ENCODE results near the gene H19.

The H19 gene

DNA sequence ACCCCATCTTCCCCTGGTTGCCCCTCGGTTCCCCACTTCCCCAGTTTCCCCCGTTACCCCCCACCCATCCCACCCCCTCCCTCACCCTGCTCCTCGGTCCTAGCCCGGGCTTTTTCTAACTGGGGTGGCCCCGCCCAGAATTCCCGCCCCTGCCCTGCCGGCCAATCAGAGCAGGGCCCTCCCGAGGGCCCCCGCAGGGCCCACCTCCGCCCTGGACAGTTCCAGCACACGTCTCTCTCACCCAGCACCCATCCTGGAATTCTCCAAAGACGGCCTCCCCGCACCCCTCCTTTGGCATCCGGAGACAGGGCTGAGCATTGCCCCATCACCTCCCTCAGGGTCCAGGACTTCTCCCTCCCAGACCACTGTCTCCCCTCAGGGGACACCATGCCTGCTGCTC lies at the start of gene H19:
H19 (minus strand) TSS at position 88 of the 400 bp plus-strand sequence.
- DNase-seq = no peak

DNA sequence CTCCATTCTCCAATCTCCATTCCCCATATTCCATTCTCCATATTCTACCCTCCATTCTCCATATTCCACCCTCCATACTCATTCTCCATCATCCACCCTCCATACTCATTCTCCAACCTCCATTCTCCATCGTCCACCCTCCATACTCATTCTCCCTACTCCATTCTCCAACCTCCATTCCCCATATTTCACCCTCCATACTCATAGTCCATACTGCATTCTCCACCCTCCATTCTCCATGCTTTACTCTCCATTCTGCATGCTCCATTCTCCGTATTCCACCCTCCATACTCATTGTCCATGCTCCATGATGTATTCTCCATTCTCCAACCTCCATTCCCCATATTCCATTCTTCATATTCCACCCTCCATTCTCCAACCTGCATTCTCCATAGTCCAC lies 44.3 kb upstream of the H19 start:
- no peak for DNase-seq

DNA sequence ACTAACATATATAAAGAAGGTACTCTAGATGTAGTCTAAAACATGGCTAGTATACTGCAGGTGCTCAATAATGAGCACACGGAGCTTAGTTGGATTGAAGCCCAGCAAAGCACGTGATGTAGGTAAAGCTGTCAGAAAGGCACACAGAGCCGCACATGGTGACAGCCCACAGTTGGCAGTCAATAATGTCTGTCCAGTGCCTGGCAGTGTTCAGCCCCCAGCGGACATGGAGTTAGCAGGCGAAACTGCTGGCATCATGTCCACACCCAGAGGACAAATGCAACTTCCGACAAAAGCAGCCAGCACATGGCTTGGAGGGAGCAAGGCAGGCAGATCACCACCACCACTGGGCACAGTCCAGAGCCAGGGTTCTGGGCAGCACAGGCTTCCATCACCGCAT lies 43.5 kb upstream of the H19 start:
- DNase-seq = no peak

DNA sequence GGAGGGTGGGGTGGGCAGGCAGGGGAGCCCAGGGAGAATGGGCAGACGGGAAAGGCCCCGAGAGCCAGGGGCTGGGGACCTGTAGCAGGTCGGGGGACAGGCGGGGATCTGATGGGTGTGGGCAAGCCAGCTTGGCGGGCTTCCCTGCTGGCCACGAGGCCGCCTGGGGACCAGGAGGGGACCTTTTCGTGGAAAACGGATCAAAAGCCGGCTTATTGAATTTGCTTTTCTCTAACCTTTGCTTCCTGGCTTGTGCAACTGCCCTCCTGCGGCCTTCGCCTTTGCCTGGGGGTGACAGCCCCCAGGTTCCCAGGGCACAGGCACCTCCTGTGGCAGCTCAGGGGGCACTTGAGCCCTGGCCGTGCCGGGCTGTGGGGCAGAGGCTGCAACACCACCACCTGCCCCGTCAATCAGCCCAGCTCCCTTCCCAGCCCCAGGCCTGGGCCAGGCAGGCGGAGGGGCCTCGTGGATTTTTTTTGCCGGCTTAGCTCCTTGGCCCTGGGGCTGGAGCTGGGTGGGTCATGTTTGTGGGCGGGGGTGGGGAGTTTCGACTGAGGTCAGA lies 41.6 kb upstream of the H19 start:
- DNase-seq = no peak

DNA sequence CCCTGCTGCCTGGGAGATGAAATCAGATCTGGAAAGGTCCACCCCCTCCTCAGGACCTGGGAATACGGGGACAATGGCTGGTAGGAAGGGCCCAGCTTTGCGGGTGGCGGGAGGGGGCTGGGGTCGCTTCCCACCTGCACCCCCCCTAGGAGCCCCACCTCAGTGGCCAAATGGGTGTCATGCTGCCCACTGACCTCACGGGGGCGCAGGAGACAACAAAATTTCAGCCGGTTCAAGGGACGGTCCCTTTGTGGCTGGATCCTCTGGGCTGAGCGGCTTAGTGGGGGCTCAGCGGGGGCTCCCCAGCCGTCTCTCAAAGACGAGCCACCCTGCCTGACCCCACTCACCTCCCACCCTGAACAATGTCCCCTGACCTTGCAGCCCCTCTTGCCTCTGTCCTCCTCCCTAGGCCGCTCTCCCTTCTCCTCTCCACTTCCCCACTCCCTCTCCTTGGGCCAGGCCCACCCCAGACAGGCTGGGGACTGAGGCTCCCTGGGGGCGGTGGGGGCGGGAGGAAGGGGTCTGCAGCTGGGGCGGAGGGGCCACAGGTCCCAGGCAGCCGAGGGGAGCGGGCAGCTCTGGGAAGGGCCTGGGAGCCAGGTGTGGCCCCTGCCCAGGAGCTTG lies 39.3 kb upstream of the H19 start:
- no peak for DNase-seq

DNA sequence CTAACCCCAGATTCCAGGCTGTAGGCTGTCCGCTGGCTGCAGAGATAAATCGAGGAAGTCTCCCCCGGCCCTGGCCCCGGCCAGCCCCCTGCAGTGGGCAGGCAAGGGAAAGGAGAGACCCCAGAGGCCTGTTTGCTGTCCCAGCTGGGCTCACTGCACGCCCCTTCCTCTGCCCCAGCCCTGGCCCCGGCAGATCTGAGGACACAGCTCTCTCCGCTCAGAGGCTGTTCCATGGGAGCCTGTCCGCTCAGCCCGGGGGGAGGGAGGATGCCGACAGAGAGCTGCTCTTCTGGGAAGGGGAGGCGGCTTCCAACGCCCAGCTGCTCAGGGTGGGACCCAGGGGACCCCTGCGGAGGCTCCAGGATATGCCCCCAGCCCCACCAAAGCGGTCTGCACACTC lies 37.7 kb upstream of the H19 start:
- no peak for DNase-seq

DNA sequence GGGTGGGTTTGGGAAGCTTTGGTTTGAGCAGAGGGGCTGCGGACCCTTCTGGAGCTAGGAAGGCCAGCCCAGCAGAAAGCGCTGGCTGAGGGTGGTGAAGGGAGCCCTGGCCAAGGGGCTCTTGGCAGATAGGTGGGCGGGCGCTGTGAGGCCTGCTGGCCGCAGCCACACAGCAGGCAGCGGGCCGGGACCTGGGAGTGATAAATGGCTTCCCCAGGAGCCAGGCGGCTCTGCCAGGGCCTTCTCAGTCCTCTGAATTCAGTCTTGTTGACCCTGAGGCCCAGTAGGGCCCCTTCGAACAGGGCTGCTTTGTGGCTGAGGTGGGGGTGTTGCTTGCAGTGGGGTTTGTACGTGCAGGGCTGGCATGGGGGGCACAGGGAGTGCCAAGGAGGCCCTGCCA lies 33.4 kb upstream of the H19 start:
- no peak for DNase-seq

DNA sequence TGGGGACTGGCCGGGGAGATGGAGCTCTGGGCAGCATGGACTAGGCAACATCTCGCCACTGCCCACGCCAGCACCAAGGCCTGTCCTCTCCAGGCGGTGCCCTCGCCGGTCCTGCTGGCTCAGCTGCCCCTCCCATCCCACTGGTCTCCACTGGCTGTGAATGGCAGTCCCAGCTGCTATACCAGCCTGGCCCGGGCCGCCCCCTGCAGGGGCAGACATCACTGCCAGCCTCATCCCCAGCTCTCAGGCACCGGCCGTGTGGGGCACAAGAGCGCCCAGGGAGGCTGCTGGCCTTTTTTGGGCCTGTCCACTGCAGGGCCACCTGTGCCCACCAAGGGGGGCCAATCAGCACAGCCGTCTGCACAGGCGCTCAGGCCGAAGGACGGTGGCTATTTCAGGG lies 30.1 kb upstream of the H19 start:
- DNase-seq = no peak

DNA sequence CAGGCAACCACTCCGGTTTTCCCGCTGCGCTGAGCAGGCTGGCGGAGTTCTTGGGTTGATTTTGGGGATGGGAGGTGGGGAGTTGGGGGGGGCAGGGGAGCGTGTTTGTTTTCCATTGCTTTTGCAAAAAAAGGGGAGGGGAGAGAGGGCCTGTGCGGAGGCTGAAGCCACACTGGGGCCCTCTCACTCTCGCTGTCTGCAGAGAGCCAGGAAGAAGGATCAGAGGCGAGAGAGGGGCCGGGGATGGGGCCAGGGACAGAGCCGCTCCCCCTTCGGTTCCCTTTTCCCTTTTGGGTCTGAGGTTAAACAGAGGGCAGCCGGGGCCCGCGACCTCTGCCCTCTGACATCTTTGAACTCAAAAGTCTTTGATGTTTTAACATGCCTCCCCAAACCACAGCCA lies 17.4 kb upstream of the H19 start:
- no peak for DNase-seq

DNA sequence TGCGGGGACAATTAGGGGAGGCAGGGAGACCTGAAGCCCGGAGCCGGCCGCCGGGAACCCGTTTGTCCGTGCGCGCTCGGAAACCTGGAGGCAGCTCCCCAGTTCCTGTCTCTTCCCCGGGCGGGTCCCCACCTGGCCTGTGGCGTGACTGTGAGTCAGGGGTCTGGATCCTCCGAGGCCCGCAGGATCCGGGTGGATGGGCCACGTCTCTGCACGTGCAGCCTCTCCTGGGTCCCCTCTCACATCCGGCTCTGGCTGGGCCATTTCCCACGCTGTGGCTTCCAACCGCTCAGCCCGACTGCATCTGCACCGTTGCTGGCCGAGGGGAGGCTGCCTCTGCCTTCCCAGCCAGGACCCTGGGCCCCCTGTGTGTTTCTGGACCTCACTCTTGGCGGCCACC lies 14.8 kb upstream of the H19 start:
- DNase-seq = no peak

DNA sequence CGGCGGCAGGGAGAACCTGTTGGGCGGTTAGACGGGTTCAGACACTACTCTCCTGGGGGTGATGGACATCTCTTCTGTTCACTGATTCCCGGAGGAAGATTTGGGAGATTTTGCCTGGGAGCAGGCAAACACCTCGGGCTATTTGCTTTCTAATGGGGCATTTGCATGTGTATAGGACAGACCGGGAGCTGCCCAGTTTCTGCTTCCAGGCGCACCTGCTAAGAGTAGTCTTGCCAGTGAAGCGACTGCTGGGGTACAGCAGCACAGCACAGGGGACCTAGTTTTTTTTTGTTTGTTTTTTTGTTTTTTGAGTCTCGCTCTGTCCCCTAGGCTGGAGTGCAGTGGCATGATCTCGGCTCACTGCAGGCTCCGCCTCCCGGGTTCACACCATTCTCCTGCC lies 6.8 kb upstream of the H19 start:
- no peak for DNase-seq

DNA sequence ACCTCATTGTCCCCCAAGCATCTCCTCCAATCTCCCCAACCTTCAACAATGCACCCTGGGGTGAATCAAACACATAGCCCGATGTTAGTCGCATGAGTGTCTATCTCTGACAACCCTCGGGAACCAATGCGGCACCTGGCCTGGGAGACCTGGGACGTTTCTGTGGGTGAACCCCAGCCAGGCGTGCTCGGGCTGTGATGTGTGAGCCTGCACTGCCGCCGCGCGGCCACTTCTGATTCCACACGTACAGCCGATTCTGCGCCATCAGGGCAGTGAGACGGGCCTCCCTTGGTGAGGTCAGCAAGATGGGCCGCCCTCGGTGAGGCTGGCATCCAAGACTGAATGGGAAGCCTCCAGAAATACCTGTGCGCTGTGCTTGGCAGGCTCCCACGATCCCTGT lies 5.2 kb upstream of the H19 start:
- no peak for DNase-seq

DNA sequence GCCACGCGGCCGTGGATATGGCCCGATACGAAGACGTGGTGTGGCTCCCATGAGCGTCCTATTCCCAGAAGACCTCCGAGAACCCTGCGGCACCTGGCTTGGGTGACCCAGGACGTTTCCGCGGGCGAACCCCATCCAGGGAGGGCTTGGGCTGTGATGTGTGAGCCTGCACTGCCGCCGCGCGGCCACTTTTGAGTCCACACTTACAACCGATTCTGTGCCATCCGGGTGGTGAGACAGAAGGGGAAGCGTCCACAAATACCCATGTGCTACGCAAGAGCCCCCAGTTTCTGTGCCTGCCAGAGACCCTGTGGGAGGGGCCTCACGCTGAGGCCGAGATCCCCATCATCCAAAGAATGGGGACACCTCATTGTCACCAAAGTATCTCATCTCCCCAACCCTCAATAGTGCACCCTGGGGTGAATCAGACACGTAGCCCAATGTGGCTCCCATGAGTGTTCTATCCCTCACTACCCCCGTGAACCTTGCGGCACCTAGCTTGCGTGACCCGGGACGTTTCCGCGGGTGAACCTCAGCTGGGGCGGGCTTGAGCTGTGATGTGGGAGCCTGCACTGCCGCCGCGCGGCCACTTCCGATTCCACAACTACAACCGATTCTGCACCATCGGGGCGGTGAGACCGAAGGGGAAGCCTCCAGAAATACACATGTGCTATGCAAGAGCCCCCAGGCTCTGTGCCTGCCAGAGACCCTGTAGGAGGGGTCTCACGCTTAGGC lies 4.6 kb upstream of the H19 start:
- DNase-seq = no peak

DNA sequence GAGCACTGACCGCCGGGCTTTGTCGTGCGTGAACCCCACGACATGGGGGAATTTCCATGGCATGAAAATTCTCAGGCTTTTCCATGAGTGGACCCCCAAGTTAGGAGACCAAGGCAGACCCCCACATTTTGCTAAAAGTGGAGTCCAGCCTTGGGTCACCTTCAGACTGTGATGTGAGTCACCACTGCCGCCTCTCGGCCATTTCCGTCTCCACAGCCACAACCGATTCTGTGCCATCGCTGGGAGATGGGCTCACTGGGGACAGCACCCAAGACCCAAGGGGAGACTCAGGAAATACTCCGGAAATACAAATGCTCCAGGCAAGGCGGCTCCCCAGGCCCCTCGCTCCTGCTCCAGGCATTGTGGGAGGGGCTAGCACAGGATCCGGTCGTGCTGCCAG lies 1.2 kb upstream of the H19 start:
- DNase-seq = no peak

DNA sequence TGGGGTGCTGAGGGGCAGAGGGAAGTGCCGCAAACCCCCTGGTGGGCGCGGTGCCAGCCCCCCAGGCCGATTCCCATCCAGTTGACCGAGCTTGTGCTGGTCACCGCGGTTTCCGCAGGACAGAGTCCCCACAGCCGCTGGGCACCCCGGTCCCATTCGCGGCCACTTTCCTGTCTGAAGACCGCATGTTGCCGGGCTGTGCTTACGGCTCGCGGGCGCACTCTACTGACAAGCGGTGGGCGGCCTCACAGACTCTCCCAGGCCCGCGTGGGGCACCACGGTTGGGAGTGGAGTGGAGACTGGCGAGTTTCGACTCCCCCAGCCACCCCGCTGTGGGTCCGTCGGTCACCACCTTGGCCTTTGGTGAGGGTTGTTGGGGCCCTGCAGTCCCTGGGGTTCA lies 648 bp upstream of the H19 start:
- no peak for DNase-seq

DNA sequence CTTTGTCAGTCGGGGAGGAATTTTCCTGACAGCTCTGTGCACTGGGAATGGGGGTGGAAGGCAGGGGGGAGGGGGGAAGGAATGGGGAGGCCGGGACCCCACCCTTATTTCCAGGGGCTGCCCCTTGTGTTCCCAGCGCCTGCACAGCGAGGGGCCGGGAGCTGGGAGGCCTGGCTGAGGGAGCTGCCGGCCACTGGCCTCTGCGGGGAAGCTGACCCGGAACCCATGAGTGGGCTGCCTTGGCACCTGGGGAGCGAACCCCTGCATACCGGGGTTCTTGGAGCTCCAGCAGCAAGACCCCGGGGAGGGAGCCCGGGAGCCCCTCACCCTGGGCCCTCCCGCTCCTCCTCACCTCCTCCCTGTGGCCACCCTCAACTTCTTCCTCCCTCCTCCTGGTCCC lies 3.5 kb downstream of the H19 start:
- DNase-seq = no peak

DNA sequence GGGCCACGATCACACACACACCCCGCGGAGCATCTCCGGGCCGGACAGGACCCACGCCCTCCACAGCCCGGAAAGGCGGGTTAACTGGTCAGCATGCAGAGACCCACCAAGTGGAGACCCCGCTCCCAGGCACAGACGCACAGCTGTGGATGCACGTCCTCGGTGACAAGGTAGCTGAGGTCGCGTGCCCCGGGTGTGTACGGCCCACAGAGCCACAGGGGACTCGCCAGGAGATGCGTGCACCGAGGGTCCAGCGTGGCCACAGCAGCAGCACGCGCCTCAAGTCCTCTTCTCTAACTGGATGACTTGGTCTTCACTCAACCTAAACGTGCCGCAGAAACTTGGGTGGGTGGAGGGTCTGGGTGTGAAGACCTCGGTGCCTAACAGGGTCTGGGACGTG lies 5.5 kb downstream of the H19 start:
- no peak for DNase-seq

DNA sequence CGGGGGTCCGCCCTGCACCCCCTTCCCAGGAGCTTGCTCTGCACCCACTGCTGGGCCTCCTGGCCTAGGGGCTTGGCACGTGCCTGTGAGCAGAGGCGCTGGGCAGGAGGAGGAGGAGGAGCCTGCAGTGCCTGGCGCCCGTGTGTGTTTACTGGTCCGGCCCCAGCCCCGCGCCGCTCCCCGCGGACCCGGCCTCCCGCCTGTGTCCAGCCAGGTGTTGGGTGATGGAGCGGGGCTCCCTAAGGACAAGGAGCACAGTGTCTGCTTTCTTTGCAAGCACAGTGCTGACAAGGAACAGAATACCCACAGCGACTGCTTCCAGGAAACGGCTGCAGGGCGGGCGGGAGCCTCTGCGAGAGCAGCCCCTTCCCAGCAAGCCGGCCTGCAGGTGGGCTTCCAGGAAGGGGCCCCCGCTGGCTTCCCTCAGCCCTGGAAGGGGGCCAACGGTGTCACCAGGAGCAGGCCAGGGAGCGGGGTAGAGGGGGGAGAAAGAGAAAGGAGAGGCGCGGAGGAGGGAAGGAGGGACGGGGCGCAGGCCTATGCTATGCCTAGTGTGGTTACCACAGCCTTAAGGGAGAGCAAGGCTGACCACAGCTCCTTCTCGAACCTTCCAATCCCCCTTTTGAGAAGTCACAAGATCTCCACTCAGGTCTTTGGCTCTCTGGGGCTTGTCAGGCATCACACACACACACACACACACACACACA lies 6.6 kb downstream of the H19 start:
- DNase-seq = no peak

DNA sequence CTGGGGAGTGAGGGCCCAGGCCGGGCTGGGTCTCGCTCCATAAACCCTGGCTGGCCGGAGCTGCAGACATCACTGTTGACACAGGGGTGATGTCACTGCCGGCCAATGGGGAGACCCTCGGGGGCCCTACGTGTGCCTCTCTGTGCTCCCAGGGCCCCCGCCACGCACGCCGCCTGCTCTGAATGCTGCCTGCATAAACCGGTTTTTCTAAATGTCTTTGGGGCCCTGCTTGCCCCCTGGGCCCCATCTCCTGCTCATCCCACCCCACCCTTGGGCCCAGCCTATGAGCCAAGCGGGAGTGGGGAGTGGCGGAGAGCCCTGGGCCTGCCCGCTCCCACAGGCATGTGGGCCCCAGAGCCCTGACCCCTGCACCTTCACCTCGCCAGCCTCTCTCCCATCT lies 7.7 kb downstream of the H19 start:
- DNase-seq = no peak

DNA sequence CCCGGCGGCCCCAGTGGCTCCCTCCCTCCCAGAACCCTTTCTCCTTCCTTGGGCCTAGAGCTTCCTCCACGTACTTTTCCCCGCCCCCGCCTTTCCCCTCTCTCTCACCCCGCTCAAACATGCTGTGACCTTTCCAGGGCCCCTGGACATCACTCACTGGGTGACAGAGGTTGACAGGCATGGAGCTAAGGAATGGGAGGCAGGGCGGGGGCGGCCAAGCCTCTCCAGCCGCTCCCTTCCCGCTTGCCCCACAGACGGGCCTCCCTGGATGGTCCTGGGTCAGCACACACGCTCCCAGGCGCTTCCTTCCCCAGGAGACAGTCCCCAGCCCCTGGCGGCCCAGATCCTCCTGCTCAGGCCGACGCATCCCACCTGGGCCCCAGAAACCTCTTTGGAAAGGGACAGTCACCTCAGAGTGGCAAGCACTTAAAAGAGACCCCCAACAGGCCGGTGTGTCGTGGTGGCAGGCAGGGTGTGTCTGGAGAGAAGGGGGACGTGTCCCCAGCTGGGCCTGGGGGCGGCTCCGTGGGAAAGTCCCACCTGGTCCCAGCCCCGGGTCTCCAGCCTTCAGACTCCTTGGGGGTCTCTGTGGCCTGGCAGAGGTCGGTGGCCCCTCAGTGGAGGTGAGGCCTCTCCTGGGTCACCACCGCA lies 8.8 kb downstream of the H19 start:
- DNase-seq = no peak

DNA sequence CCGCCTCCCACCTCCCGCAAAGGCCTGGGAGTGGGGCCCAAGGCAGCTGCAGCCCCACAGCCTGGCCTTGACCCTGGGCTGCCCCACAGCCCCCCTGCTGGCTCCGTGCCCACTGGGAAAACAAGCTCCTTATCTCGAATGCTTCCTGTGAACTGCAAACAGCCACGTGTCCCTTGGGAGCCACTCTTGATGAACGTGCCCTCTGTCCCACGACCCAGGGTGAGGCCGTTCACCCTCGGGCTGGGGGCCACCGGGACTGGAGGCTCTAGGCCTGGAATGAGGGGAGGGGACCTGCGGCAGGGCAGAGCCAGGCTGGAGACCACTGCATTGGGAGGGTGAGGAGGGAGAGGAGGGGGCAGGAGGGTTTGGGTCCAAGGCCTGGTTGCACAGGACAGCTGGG lies 9.5 kb downstream of the H19 start:
- DNase-seq = no peak

DNA sequence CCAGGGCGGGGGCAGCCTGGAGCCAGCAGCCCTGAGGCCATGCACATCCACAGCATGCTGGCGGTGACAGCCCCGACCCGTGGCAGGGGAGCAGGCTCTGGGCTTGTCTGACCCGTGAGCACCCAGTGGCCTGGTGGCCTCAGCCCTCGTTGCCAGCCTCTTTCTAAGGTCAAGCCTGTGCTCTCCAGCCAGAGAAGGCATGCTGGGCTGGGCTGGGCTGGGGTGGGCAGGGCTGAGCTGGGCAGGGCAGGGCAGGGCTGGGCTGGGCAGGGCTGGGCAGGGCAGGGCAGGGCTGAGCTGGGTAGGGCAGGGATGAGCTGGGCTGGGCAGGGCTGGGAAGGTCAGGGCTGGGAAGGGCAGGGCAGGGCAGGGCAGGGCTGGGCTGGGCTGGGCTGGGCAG lies 10.6 kb downstream of the H19 start:
- DNase-seq = no peak

DNA sequence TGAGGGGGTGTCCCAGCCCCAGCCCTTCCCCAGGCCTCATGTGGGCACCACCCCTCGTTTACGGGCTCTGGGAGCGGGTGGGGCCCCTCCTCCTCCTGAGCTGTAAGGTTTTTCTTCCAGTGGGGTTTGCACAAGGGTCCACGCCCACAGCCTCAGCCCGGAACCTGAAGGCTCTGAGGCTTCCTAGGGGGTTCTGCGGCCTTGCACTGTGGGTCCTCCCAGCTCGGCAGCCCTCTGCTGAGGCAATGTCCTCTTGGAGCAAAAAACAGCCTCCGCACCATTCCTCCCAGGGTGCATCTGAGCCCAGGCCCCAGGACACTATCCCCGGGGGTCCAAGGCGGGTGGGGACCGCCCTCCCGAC lies 14.1 kb downstream of the H19 start:
- no peak for DNase-seq

Data from SHP77 treated with DMSO at 0.1 percent for 48 hours (cell line).